NCI-H146 (cell line): ENCODE data around the gene C6orf58.

Experiments
- DNase-seq: peaks from one replicate; lab custom pipeline; 2025; lab: John Stamatoyannopoulos, UW

C6orf58 gene

GRCh38 chr6:127576874-127577273, at the start of gene C6orf58:
Gene C6orf58 (plus strand): TSS chr6:127577174. CDS start chr6:127577186, 12 bp downstream.
- DNase-seq, result no peak

- no peak for DNase-seq
Measured at GRCh38 chr6:127533011-127533410, 44.0 kb upstream of the C6orf58 start.

GRCh38 chr6:127533736-127534135, 43.2 kb upstream of the C6orf58 start:
- no peak for DNase-seq

GRCh38 chr6:127538750-127539264, 38.2 kb upstream of the C6orf58 start:
- DNase-seq, result no peak

- DNase-seq, result peak; percentile 54
Measured at GRCh38 chr6:127539272-127539671, 37.7 kb upstream of the C6orf58 start.

- DNase-seq, result peak; percentile 11
Measured at GRCh38 chr6:127547215-127547614, 29.8 kb upstream of the C6orf58 start.

GRCh38 chr6:127547904-127548649, 28.9 kb upstream of the C6orf58 start:
- no peak for DNase-seq

GRCh38 chr6:127550403-127550802, 26.6 kb upstream of the C6orf58 start:
- no peak for DNase-seq

- peak; percentile 69 for DNase-seq
Measured at GRCh38 chr6:127554435-127555006, 22.5 kb upstream of the C6orf58 start.

- DNase-seq, result no peak
Measured at GRCh38 chr6:127561660-127562059, 15.3 kb upstream of the C6orf58 start.

- DNase-seq, result no peak
Measured at GRCh38 chr6:127564761-127565160, 12.2 kb upstream of the C6orf58 start.

- DNase-seq, result no peak
Measured at GRCh38 chr6:127566119-127566518, 10.9 kb upstream of the C6orf58 start.

GRCh38 chr6:127566651-127567050, 10.3 kb upstream of the C6orf58 start:
- no peak for DNase-seq

GRCh38 chr6:127567476-127567875, 9.5 kb upstream of the C6orf58 start:
- no peak for DNase-seq

GRCh38 chr6:127570739-127571389, 6.1 kb upstream of the C6orf58 start:
- DNase-seq, result no peak

GRCh38 chr6:127578900-127579299, 1.9 kb downstream of the C6orf58 start:
- DNase-seq, result no peak

GRCh38 chr6:127581576-127581975, 4.6 kb downstream of the C6orf58 start:
- no peak for DNase-seq

GRCh38 chr6:127582777-127583462, 5.9 kb downstream of the C6orf58 start:
- no peak for DNase-seq

- DNase-seq, result no peak
Measured at GRCh38 chr6:127585123-127585522, 8.1 kb downstream of the C6orf58 start.

GRCh38 chr6:127586372-127586771, 9.4 kb downstream of the C6orf58 start:
- no peak for DNase-seq

GRCh38 chr6:127587875-127588274, 10.9 kb downstream of the C6orf58 start:
- DNase-seq, result no peak

- no peak for DNase-seq
Measured at GRCh38 chr6:127589135-127589534, 12.2 kb downstream of the C6orf58 start.
